GM19455 (cell line): ENCODE data around the gene CPZ.
"Not testable (repeated sequence)": the region's sequence is repeated elsewhere in the genome, so short reads cannot be mapped to it uniquely, and the experiment has no call there.

Source experiments
- ATAC-seq: cut with Tn5 transposase; IDR thresholded peaks from one replicate; pipeline ENCODE4 v1.9.1; 2021; ENCODE audit not compliant: unreplicated experiment

Gene CPZ

GRCh38 chr4:8648816-8649630 is 56.5 kb downstream of the CPZ start:
- no peak for ATAC-seq

GRCh38 chr4:8649631-8650361 is 57.2 kb downstream of the CPZ start:
- ATAC-seq = no peak

GRCh38 chr4:8651661-8652180 is 59.2 kb downstream of the CPZ start:
- ATAC-seq = no peak

- ATAC-seq = no peak
Observed at GRCh38 chr4:8652181-8653078, 59.9 kb downstream of the CPZ start.

GRCh38 chr4:8653326-8654000 is 60.9 kb downstream of the CPZ start:
- no peak for ATAC-seq

- not testable (repeated sequence) for ATAC-seq
Observed at GRCh38 chr4:8654139-8654538, 61.6 kb downstream of the CPZ start.

- no peak for ATAC-seq
Observed at GRCh38 chr4:8655411-8656184, 63.0 kb downstream of the CPZ start.

GRCh38 chr4:8656185-8656517 is 63.6 kb downstream of the CPZ start:
- no peak for ATAC-seq

GRCh38 chr4:8656711-8657380 is 64.3 kb downstream of the CPZ start:
- no peak for ATAC-seq

GRCh38 chr4:8657381-8658088 is 65.0 kb downstream of the CPZ start:
- ATAC-seq = no peak

GRCh38 chr4:8662776-8663175 is 70.2 kb downstream of the CPZ start:
- no peak for ATAC-seq

GRCh38 chr4:8664031-8664805 is 71.7 kb downstream of the CPZ start:
- no peak for ATAC-seq

- no peak for ATAC-seq
Observed at GRCh38 chr4:8664976-8665375, 72.4 kb downstream of the CPZ start.

- ATAC-seq = no peak
Observed at GRCh38 chr4:8665406-8666360, 73.1 kb downstream of the CPZ start.

GRCh38 chr4:8666581-8666980 is 74.0 kb downstream of the CPZ start:
- ATAC-seq = no peak
